ENCODE measurements around the gene CD52.

DNA sequence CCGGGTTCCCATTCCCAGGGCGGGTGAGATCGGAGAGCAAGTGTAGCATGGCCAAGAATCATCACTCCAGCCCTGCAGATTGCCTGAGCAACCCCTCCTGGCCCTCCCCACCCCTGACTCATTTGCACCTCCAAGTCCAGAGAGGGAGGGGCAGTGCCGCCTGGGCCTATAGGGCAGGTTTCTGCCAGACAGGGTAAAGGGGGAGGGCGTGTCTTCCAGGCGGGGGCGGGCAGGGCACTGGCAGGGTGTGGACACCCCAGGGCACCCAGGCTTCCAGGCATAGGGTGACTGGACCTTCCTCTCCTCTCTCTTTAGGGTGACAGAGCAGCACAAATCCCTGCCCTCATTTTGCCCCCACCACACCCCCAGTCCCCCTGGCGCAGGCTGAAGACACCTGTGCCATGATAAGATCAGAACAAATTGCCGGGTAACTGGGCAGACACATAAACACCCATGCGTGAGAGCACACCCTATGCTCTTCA, 39.4 kb downstream of the CD52 start:
- TF ChIP-seq POLR2A (IDR thresholded peaks at IDR 0.05; ENCODE audit: low read depth, low read length) (no peak), POLR2AphosphoS5 (IDR thresholded peaks at IDR 0.05; ENCODE audit: low read depth, low read length) (no peak), TAF1 (IDR thresholded peaks at IDR 0.05; ENCODE audit: low read depth, low read length) (no peak)
